ENCODE measurements around the gene FXR1.
"Not testable (repeated sequence)": the region's sequence is repeated elsewhere in the genome, so short reads cannot be mapped to it uniquely, and the experiment has no call there.

The FXR1 gene

DNA sequence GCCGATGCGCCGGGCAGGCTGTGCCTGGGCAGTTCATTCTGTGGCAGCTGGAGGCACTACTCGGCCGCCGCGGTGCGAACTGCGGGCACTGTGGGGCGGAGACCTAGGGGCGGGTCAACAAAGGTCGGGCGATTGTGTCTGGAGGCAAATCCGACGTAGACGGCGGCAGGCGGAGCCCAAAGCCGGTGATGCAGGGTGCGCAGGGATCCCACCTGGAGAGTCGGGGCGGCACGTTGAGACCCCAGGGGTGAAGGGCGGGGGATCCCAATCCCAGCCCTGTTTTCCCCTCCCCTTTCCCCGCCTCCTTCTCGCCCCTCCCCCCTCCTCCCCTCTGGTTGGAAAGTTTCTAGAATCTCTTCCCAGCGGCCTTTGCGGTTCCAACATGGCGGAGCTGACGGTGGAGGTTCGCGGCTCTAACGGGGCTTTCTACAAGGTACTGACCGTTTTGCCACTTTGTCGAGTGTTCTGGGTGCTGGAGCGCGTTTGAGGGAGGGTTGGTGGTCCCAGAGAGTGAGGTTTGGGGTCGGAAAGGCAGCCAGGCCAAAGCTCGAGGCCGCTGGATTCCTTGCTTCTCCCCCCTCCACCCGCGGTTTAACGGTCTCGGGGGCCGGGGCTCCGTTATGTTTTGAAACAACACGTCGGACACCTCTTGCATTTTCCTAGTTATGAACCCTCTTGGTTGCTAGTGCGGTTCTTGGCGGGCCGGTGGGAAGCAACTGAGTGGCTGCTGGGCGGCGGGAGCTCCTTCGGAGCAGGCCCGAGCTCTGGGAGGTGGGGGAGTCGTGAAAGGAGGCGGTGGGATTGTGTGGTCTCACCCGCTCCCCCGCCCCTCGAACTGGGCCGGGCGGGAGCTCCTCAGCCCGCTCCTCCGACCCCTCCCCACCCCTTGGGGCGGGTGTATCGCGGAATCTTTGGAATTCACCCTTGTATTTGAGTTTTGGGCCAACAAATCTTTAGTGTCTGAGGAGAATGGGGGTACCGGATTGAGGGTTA is at the start of gene FXR1:
TSS of gene FXR1 (plus strand) at position 367 of the 993 bp plus-strand sequence. CDS start at position 383, 16 bp downstream.
- peak; percentile 85 for DNase-seq (ENCODE audit: low read depth)

GRCh38 chr3:180870008-180870699 is 42.3 kb upstream of the FXR1 start:
- DNase-seq (ENCODE audit: low read depth) = no peak

GRCh38 chr3:180871901-180872300 is 40.6 kb upstream of the FXR1 start:
- no peak for DNase-seq (ENCODE audit: low read depth)

GRCh38 chr3:180872430-180872829 is 40.0 kb upstream of the FXR1 start:
- not testable (repeated sequence) for DNase-seq (ENCODE audit: low read depth)

DNA sequence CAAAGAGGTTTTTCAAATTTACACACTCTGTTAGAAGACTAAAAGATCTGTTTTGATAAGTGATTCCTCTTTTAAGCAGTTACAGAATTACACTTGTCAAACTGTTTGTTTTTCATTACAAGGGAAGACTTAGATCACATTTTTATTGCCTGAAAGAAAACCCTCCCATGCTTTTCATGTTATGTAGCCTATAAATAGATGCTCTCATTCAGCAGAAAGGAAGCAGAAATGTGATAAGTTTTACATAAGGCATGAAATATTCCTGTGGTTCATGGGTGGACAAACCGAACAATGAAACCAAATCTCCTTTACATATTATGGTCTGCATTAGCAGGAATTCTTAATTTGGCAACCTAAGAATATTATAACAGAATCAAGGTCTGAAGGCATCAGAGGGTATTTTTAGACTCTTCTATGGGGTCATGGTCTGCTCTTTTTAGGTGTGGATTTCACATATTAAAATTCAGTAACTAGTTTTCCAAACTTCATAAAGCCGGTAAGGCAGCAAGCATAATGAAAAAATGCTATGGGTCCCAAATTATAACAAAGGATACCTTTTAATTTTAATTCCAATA is 37.3 kb upstream of the FXR1 start:
- DNase-seq (ENCODE audit: low read depth) = no peak

- DNase-seq (ENCODE audit: low read depth) = no peak
Observed at GRCh38 chr3:180881065-180881801, 31.2 kb upstream of the FXR1 start.

DNA sequence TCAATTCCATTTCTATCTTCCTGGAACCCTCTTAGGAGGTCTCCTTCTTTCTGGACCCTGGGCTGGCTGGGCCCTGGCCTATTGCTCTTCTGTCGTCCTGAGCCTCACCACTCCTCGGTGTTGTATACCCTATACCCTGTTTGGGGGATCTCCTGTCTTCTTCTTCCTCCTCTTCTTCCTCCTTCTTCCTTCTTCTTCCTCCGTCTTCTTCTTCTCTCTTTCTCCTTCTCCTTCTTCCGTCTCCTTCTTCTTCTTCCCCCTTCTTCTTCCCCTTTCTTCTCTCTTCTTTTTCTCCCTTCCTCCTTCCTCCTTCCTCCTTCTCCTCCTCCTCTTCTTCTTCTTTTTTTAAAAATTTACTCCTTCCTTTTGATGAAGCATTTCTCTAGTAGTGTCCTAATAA is 30.4 kb upstream of the FXR1 start:
- DNase-seq (ENCODE audit: low read depth) = no peak

DNA sequence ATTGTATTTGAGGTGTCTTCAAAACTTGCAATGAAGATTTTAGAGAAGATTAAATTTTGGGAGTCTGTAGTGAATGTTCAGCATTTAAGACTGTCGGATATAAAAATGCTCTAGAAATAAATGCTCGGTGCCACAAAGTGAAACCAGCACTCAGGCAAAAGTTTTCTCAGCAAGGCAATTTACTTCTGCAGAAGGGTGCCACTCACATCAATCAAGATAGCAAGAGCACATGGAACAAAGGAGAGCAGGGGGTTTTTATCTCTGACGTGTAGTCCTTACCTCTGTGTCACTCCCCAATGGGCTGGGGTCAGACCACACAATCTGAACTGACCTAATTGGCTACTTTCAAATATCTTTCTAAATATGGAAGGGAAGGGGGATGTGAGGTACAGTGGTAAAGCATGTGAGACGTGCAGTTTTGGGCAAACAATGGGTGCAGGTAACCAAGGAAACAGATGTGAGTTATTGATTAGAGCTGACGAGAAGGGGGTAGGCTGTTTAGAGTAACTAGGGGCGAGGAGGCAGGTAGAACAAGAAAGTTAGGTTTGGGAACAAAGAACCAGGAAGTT is 23.4 kb upstream of the FXR1 start:
- no peak for DNase-seq (ENCODE audit: low read depth)

DNA sequence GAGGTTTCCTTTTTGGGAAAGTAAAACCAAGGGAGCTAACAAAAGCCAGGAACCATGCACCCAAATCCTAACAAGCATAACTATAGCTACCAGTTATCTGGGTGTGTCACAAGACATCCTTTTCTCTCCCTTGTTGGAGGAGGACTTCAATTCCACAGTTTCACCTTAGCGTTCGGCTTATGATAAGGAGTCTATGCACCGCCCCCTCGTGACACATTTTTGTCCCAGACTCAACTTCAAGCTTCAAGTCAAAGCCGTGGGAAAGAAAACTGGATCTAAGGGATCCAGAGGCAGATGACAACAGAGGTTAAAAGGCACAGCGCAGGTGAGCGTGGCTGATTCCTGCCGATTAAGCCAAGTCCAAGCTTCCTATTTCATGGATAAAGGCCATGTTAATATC is 13.9 kb upstream of the FXR1 start:
- no peak for DNase-seq (ENCODE audit: low read depth)

- DNase-seq (ENCODE audit: low read depth) = no peak
Observed at GRCh38 chr3:180909369-180910127, 2.9 kb upstream of the FXR1 start.

- no peak for DNase-seq (ENCODE audit: low read depth)
Observed at GRCh38 chr3:180910823-180911222, 1.6 kb upstream of the FXR1 start.

DNA sequence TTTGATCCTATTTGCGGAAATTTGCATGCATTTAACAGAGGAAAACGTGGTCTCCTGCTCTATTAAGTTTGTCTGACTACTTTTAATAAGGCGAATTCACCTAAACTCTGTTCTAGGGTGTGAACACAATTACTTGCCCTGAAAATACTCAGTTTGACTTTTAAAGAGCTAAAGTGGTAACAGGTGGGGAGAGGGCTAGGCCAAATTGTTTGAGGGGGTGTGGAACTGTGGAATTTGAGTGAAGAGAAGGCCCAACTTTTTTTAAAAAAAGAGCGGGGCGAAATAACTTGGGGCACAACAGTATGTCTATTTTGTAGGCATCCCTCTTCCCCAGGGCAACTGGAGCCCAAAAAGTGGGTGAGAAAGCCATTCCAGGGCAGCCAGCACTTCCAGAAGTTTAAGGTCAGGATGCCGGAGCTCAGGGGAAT is 580 bp upstream of the FXR1 start:
- DNase-seq (ENCODE audit: low read depth) = no peak

- no peak for DNase-seq (ENCODE audit: low read depth)
Observed at GRCh38 chr3:180913581-180914404, 1.3 kb downstream of the FXR1 start.

DNA sequence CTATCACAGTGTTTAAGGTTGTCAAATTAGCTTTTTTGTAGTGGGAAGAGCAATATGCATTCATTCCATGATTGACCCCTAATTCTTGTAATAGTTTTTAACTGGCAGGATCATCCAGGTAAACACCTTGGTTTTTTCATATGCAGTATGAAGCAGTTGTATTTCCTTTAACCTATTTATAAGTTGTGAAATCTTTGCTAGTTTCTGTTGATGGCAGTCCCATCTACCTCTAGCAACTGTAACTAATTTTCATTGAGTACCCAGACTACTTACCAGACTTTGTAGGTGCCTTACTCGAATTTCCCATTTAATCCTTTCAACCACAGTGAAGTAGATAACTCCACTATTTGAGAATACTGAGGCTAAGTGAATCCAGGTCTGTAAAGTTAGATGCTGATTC is 6.1 kb downstream of the FXR1 start:
- no peak for DNase-seq (ENCODE audit: low read depth)

DNA sequence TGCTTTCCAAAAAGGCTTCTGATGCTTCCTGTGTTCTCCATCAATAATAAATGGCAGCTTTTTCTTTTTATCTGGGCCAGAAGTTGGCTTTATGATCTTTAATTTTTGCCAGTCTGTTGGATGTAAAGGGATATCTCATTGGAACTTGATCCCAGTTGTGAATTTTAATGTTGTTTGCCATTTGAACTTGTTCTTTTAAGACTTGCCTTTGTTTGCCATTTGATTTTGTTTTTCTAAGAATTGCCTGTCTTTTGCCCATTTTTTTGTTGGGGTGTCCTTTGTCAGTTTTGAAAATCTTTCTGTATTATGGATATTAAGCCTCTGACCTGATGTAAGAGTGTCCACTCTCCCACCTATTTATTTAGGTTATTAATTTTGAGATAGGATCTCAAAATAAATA is 9.8 kb downstream of the FXR1 start:
- DNase-seq (ENCODE audit: low read depth) = no peak

- no peak for DNase-seq (ENCODE audit: low read depth)
Observed at GRCh38 chr3:180923561-180923960, 11.1 kb downstream of the FXR1 start.

DNA sequence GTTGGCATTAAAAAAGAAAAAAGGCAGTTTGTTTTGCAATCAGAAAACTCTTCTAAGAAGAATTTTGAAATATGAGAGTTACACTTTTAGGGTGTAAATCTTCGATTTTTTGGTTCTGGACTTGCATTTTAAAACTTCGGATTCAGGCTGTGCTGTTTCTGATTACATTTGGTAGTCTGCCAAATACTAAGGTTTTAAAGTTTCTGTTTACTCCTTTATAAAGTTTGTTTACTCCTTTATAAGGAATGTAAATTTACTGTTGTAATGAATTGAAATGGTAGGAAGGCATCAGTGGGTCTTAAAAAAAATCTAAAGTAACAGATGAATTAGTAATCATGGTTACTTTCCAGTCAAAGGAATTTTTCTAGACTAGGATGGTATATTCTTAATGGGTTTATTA is 14.1 kb downstream of the FXR1 start:
- DNase-seq (ENCODE audit: low read depth) = no peak

GRCh38 chr3:180929376-180929775 is 16.9 kb downstream of the FXR1 start:
- no peak for DNase-seq (ENCODE audit: low read depth)

GRCh38 chr3:180930526-180930925 is 18.1 kb downstream of the FXR1 start:
- DNase-seq (ENCODE audit: low read depth) = no peak

- no peak for DNase-seq (ENCODE audit: low read depth)
Observed at GRCh38 chr3:180932819-180933218, 20.3 kb downstream of the FXR1 start.
